ENCODE data around the gene LCT. TPM values are rescaled to one million over a fixed set of nuclear protein-coding genes. Genes with fewer than 3 reads are reported as not detected.
A peak's percentile ranks its signal among the peaks of the same experiment; 100 is the strongest.

The LCT gene
- total RNA-seq, 2 donors from 2014 or later, result 0.11 TPM

- Histone ChIP-seq H3K4me3 (ENCODE audit: low read length) (no peak overlapping the region), H3K9me3 (ENCODE audit: control insufficient read depth, low read length) (peaks cover 4% of the 10 kb centered on the region), H3K27me3 (ENCODE audit: control insufficient read depth, insufficient read depth, low read length, poor library complexity, severe bottlenecking) (no peaks in the 10 kb centered on the region), H3K36me3 (ENCODE audit: control insufficient read depth, insufficient read depth, low read length) (peaks cover 90% of the 10 kb centered on the region), H3K9ac (ENCODE audit: extremely low read depth, low read length, poor library complexity, severe bottlenecking) (no peak overlapping the region), H3K27ac (ENCODE audit: low read depth, low read length) (no peak overlapping the region), H3K4me1 (ENCODE audit: control insufficient read depth, insufficient read depth, low read length) (no peaks in the 10 kb centered on the region)
- H3K36me3 Mint-ChIP-seq (ENCODE audit: low read depth), result peaks cover 80% of the 10 kb centered on the region
- DNase-seq, result no peak
- no peaks in the 10 kb centered on the region for H3K27me3 Mint-ChIP-seq (ENCODE audit: insufficient read depth)
- no peak overlapping the region for H3K4me3 Mint-ChIP-seq
- 90 to 95% methylated on average over 8 of the region's 8 CpGs for WGBS, 2 experiments (ENCODE audit: insufficient coverage in 1 of 2, insufficient read length in 1 of 2)
- H3K27ac Mint-ChIP-seq, result peak overlapping the region; percentile 52
- no peaks in the 10 kb centered on the region for H3K4me1 Mint-ChIP-seq
- TF ChIP-seq, protein P1, sequence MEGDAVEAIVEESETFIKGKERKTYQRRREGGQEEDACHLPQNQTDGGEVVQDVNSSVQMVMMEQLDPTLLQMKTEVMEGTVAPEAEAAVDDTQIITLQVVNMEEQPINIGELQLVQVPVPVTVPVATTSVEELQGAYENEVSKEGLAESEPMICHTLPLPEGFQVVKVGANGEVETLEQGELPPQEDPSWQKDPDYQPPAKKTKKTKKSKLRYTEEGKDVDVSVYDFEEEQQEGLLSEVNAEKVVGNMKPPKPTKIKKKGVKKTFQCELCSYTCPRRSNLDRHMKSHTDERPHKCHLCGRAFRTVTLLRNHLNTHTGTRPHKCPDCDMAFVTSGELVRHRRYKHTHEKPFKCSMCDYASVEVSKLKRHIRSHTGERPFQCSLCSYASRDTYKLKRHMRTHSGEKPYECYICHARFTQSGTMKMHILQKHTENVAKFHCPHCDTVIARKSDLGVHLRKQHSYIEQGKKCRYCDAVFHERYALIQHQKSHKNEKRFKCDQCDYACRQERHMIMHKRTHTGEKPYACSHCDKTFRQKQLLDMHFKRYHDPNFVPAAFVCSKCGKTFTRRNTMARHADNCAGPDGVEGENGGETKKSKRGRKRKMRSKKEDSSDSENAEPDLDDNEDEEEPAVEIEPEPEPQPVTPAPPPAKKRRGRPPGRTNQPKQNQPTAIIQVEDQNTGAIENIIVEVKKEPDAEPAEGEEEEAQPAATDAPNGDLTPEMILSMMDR (conservative IDR thresholded peaks at IDR 0.05), result no peak
- H3K9me3 Mint-ChIP-seq, result no peaks in the 10 kb centered on the region
Observed at GRCh38 chr2:135768863-135769262, 68.1 kb downstream of the LCT start.

GRCh38 chr2:135762530-135762929 lies 74.5 kb downstream of the LCT start:
- Mint-ChIP-seq H3K27ac (peak overlapping the region; percentile 48), H3K27me3 (ENCODE audit: insufficient read depth) (no peaks in the 10 kb centered on the region), H3K4me3 (no peak overlapping the region), H3K4me1 (no peaks in the 10 kb centered on the region), H3K36me3 (ENCODE audit: low read depth) (peaks cover 62% of the 10 kb centered on the region), H3K9me3 (no peaks in the 10 kb centered on the region)
- no peaks in the 10 kb centered on the region for H3K27me3 ChIP-seq (ENCODE audit: control insufficient read depth, insufficient read depth, low read length, poor library complexity, severe bottlenecking)
- no peak overlapping the region for H3K9ac ChIP-seq (ENCODE audit: extremely low read depth, low read length, poor library complexity, severe bottlenecking)
- TF ChIP-seq, protein P1 (conservative IDR thresholded peaks at IDR 0.05), result no peak
- no peak overlapping the region for H3K27ac ChIP-seq (ENCODE audit: low read depth, low read length)
- no peak overlapping the region for H3K4me3 ChIP-seq (ENCODE audit: low read length)
- DNase-seq, result no peak
- WGBS, 2 experiments (ENCODE audit: insufficient coverage in 1 of 2, insufficient read length in 1 of 2), result 83 to 86% methylated on average over 1 of the region's 1 CpG
- peaks cover 81% of the 10 kb centered on the region for H3K36me3 ChIP-seq (ENCODE audit: control insufficient read depth, insufficient read depth, low read length)
- H3K9me3 ChIP-seq (ENCODE audit: control insufficient read depth, low read length), result peaks cover 5% of the 10 kb centered on the region
- H3K4me1 ChIP-seq (ENCODE audit: control insufficient read depth, insufficient read depth, low read length), result no peaks in the 10 kb centered on the region

- H3K27me3 ChIP-seq (ENCODE audit: control insufficient read depth, insufficient read depth, low read length, poor library complexity, severe bottlenecking), result no peaks in the 10 kb centered on the region
- H3K36me3 ChIP-seq (ENCODE audit: control insufficient read depth, insufficient read depth, low read length), result peaks cover 81% of the 10 kb centered on the region
- no peaks in the 10 kb centered on the region for H3K27me3 Mint-ChIP-seq (ENCODE audit: insufficient read depth)
- peaks cover 63% of the 10 kb centered on the region for H3K36me3 Mint-ChIP-seq (ENCODE audit: low read depth)
- H3K9me3 Mint-ChIP-seq, result no peaks in the 10 kb centered on the region
- H3K27ac ChIP-seq (ENCODE audit: low read depth, low read length), result no peak overlapping the region
- no peak overlapping the region for H3K9ac ChIP-seq (ENCODE audit: extremely low read depth, low read length, poor library complexity, severe bottlenecking)
- no peak overlapping the region for H3K4me3 Mint-ChIP-seq
- H3K27ac Mint-ChIP-seq, result no peak overlapping the region
- H3K4me3 ChIP-seq (ENCODE audit: low read length), result no peak overlapping the region
- H3K4me1 Mint-ChIP-seq, result no peaks in the 10 kb centered on the region
- DNase-seq, result no peak
- H3K9me3 ChIP-seq (ENCODE audit: control insufficient read depth, low read length), result peaks cover 5% of the 10 kb centered on the region
- H3K4me1 ChIP-seq (ENCODE audit: control insufficient read depth, insufficient read depth, low read length), result no peaks in the 10 kb centered on the region
- TF ChIP-seq, protein P1 (conservative IDR thresholded peaks at IDR 0.05), result no peak
Observed at GRCh38 chr2:135762022-135762421, 75.0 kb downstream of the LCT start.

Data from endodermal cell (in vitro differentiated cells).